GM10248 (cell line): Measurements from ENCODE around the gene IL22RA1.

Experiments used
- CTCF ChIA-PET: fragments of 300-600 bp; sonication (Branson Sonifier 250); formaldehyde crosslinking; extraction: SDS; loops from one replicate; lab custom pipeline; 2021; ENCODE audit warnings: antibody characterized with exemption; lab: Yijun Ruan, JAX
- POLR2A ChIA-PET: fragments of 350-650 bp; sonication (Branson Sonifier 250); formaldehyde crosslinking; extraction: SDS; loops from one replicate; lab custom pipeline; 2020; ENCODE audit warnings: antibody characterized with exemption; lab: Yijun Ruan, JAX
- DNase-seq: peaks from one replicate; pipeline ENCODE4 v3.0.0; 2012; ENCODE audit errors: extremely low spot score
- TF ChIP-seq, protein P1 (sequence below): IDR thresholded peaks from 2 replicates; pipeline ENCODE4 v1.5.1; 2012; ENCODE audit warnings: mild to moderate bottlenecking, low read depth; ENCODE audit errors: extremely low read depth, missing control alignments, control extremely low read depth

IL22RA1 gene

DNA sequence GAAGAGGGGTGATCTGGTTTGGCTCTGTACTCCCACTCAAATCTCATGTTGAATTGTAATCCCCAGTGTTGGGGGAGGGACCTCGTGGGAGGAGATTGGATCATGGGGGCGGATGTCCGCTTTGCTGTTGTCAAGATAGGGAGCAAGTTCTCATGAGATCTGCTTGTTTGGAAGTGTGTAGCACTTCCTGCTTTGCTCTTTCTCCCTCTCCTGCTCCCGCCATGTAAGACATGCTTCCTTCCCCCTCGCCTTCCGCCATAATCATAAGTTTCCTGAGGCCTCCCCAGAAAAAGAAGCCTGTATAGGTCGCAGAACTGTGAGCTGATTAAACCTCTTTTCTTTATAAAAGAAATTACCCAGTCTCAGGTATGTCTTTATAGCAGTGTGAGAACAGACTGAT is 58.9 kb downstream of the IL22RA1 start:
- POLR2A ChIA-PET, result no interaction called here
- no peak for DNase-seq
- CTCF ChIA-PET, result interaction anchor here (0.9 to 3.1 kb wide), 4 partner anchors 8 to 307 kb away, joined by 3 to 14 read pairs (median 8); no protein-coding TSS in a partner anchor
- TF ChIP-seq, protein P1, sequence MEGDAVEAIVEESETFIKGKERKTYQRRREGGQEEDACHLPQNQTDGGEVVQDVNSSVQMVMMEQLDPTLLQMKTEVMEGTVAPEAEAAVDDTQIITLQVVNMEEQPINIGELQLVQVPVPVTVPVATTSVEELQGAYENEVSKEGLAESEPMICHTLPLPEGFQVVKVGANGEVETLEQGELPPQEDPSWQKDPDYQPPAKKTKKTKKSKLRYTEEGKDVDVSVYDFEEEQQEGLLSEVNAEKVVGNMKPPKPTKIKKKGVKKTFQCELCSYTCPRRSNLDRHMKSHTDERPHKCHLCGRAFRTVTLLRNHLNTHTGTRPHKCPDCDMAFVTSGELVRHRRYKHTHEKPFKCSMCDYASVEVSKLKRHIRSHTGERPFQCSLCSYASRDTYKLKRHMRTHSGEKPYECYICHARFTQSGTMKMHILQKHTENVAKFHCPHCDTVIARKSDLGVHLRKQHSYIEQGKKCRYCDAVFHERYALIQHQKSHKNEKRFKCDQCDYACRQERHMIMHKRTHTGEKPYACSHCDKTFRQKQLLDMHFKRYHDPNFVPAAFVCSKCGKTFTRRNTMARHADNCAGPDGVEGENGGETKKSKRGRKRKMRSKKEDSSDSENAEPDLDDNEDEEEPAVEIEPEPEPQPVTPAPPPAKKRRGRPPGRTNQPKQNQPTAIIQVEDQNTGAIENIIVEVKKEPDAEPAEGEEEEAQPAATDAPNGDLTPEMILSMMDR, result no peak

DNA sequence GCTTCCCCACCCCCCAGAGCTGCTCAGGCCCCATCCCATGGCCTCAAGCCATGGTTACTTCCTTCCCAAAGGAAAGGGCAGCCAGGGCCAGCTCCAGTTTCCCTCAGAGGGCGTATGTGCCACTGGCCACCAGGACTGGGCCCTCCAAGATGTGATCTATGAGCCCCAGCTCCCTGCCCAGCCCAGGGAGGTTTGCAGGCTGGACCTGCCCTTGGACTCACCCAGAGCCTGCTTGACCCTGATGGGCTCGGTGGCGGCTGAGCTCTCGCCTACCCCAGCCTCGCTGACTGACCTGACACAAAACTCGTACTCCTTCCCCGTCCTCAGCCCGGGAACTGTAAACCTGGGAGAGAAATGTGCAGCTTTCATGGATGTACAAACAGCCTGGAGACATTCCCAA is 60.6 kb downstream of the IL22RA1 start:
- DNase-seq, result no peak
- TF ChIP-seq, protein P1, result no peak
- ChIA-PET POLR2A (no interaction called here), CTCF (interaction anchor here (2.8 to 3.1 kb wide), 2 partner anchors 11 to 22 kb away, joined by 13 to 14 read pairs; no protein-coding TSS in a partner anchor)

DNA sequence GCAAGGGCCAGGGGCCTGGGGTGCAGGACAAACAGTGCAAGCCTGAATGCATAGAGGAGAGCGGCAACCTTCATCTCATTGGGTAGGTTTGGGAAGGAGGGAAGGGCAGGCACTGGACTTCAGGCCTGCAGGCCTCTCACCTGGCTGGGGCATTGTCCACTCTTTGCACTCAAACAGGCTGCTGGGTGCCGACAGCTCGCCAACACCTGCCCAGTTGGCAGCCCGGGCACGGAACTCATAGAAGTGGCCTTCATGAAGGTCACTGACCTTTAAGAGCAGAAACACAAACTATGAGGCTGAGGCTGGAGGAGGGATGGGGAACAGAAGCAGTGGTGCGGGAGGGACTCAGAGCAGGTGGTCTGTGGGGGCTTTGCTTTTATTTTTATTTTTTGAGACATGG is 61.8 kb downstream of the IL22RA1 start:
- TF ChIP-seq, protein P1, result no peak
- no peak for DNase-seq
- POLR2A ChIA-PET, result no interaction called here
- CTCF ChIA-PET, result interaction anchor here (1.4 to 2.8 kb wide), 2 partner anchors 11 to 21 kb away, joined by 5 to 13 read pairs; no protein-coding TSS in a partner anchor

DNA sequence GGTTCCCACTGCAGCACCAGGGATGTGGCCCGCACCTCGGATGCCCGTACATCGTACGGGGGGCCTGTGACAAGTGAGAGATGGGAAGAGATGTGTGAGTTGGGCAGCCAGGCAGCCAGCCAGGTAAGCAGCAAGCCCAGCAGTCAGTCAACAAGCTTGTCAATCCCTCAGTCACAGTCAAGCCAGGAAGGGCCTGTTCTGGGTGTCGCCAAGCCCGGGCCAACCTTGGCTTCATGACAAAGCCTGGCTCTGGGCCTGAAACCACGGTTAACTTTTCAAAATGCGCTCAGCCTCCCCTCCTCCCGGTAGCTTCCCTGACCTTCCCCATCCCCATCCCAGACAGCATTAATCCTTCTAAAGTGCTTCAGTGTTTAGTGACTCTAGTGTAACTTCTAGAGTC is 62.8 kb downstream of the IL22RA1 start:
- no peak for DNase-seq
- ChIA-PET CTCF (interaction anchor here (1.4 kb wide), 1 partner anchor 9 kb away, joined by 5 read pairs; no protein-coding TSS in a partner anchor), POLR2A (no interaction called here)
- TF ChIP-seq, protein P1, result no peak

DNA sequence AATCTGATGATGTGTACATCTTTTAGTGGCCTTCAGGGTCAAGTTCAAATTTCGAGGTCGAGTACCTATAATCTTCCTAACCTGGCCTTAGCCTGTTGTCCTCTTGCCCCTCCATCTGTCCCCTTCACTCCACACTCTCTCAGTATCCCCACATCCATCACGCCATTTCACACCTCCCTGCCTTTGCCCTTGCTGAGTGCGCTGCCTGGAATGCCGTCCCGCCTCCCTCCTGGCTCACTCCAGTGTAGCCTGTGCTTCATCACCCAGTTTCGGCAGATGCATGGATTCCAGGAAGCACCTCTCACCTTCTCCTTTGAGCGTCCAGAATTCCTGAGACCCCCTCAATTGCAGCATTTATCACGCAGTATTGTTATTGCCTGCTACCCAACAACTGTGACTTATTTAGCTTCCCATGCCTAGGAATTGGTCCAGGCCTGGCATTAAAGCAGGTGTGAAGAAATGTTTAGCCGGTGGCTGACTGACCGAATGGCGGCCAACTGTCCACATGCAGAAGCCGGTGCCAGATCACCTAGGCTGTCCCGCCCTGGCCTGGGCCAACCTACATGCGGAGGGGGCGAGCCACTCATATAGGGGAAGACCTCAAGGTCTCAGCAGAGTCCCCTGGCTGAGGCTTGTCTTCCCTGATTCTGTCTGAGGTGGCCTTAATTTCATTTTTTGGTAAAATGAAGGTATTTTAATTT is 65.5 kb downstream of the IL22RA1 start:
- CTCF ChIA-PET, result no interaction called here
- POLR2A ChIA-PET, result no interaction called here
- DNase-seq, result no peak
- TF ChIP-seq, protein P1, result no peak

DNA sequence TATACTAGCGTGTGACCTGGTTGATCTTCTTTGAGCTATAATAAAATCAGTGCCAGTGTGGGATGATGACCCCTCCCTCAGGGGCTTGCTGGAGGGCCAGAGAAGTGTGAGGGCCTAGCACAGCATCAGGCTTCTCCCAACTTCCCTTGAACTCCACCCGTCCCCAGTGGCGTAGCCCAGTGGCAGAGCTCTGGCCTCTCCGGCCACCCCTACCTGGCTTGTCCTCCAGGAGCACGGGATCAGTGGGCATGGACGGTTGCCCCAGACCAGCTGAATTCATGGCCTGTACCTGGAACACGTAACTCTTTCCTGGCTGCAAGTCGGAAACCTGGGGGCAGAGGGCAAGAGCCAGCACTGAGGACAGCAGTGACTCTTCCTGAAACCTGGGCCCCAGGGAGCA is 67.0 kb downstream of the IL22RA1 start:
- TF ChIP-seq, protein P1, result no peak
- DNase-seq, result no peak
- ChIA-PET CTCF (interaction anchor here (1.2 kb wide), 1 partner anchor 9 kb away, joined by 3 read pairs; no protein-coding TSS in a partner anchor), POLR2A (no interaction called here)

DNA sequence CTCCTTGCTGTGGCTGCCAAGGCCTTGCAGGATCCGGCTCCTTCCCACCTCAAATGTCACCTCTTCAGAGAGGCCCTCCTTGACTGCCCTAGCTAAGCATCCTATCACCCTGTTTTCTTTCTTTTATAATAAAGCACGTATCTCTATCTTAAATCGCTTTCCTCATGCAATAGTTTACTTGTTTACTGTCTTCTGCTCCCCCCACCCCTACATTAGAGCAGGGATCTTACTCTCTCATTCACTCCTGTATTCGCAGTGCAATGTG is 67.4 kb downstream of the IL22RA1 start:
- TF ChIP-seq, protein P1, result no peak
- POLR2A ChIA-PET, result no interaction called here
- CTCF ChIA-PET, result interaction anchor here (1.2 kb wide), 1 partner anchor 9 kb away, joined by 3 read pairs; no protein-coding TSS in a partner anchor
- no peak for DNase-seq
